Measurements from ENCODE around the gene LRRC4B. TPM values are rescaled to one million over a fixed set of nuclear protein-coding genes. Genes with fewer than 3 reads are reported as not detected.

LRRC4B gene
- total RNA-seq, 1 experiment from 2014 or later = 3.8 TPM

- H3K9ac ChIP-seq (ENCODE audit: extremely low read depth, insufficient read length, low read length) = no peak overlapping the region
- no peaks in the 10 kb centered on the region for H3K23me2 ChIP-seq (ENCODE audit: insufficient read length, low read depth, low read length, poor library complexity, severe bottlenecking)
- no peaks in the 10 kb centered on the region for H3K27me3 ChIP-seq (ENCODE audit: insufficient read depth, low read length)
- H3K4me3 Mint-ChIP-seq = no peak overlapping the region
- no peak overlapping the region for H3K27ac Mint-ChIP-seq
- H4K5ac ChIP-seq (ENCODE audit: insufficient read length, low read depth, low read length) = no peak overlapping the region
- no peak for TF ChIP-seq CTCF (conservative IDR thresholded peaks at IDR 0.05)
- peaks cover 4% of the 10 kb centered on the region; the same call in 1 of the 2 replicates for H3K4me1 ChIP-seq (ENCODE audit: insufficient read depth, low read length)
- no peak overlapping the region for H3K18ac ChIP-seq (ENCODE audit: insufficient read length, low read depth, low read length)
- H3T11ph ChIP-seq (ENCODE audit: low read length) = no peak overlapping the region
- no peak overlapping the region for H3K4me2 ChIP-seq (ENCODE audit: insufficient read depth, insufficient read length, low read length)
- H3K27me3 Mint-ChIP-seq (ENCODE audit: low read depth) = peaks cover 9% of the 10 kb centered on the region
- no peak overlapping the region for H3K27ac ChIP-seq (ENCODE audit: insufficient read length, low read depth, low read length)
- H2BK12ac ChIP-seq (ENCODE audit: insufficient read length, low read depth, low read length) = no peak overlapping the region
- H2BK5ac ChIP-seq (ENCODE audit: insufficient read length, low read length) = no peak overlapping the region
- DNase-seq = no peak
- peaks cover 5% of the 10 kb centered on the region; the same call in 1 of the 2 replicates for H3K79me2 ChIP-seq (ENCODE audit: insufficient read depth, low read length)
- H2BK20ac ChIP-seq (ENCODE audit: low read depth, low read length, poor library complexity, severe bottlenecking) = no peak overlapping the region
- peaks cover 7% of the 10 kb centered on the region for H3K9me3 ChIP-seq (ENCODE audit: control insufficient read depth, low read depth, low read length)
- peaks cover 20 to 32% of the 10 kb centered on the region in 2 experiments for H3K9me3 Mint-ChIP-seq
- H2BK15ac ChIP-seq (ENCODE audit: low read depth, low read length) = no peak overlapping the region
- peaks cover 8 to 18% of the 10 kb centered on the region in 2 experiments for H3K4me1 Mint-ChIP-seq
- peaks cover 9% of the 10 kb centered on the region for H3K79me1 ChIP-seq (ENCODE audit: insufficient read depth, low read depth, low read length, poor library complexity, severe bottlenecking)
- H3K4ac ChIP-seq (ENCODE audit: low read depth, low read length) = no peak overlapping the region
- no peak overlapping the region for H3K56ac ChIP-seq (ENCODE audit: insufficient read length, low read depth, low read length)
- H2BK120ac ChIP-seq (ENCODE audit: low read depth, low read length, poor library complexity, severe bottlenecking) = no peak overlapping the region
- no peak overlapping the region for H3K14ac ChIP-seq (ENCODE audit: insufficient read depth, low read length)
- H4K20me1 ChIP-seq (ENCODE audit: control insufficient read depth, insufficient read depth, insufficient read length) = no peaks in the 10 kb centered on the region
- no peak overlapping the region for H4K91ac ChIP-seq (ENCODE audit: insufficient read length, low read depth, low read length)
- no peak overlapping the region for H3K23ac ChIP-seq (ENCODE audit: insufficient read length, low read depth, low read length)
- H3K36me3 Mint-ChIP-seq (ENCODE audit: insufficient read depth in 1 of 3, low read depth in 3 of 3) = peaks cover 52 to 66% (median 64%) of the 10 kb centered on the region in 3 experiments
- no peak overlapping the region for H4K8ac ChIP-seq (replicated peaks; ENCODE audit: insufficient read length, low read depth, low read length)
- H2AFZ ChIP-seq (ENCODE audit: low read length) = no peak overlapping the region
- no CpG with 5 or more reads among the region's 37 CpGs for WGBS (ENCODE audit: extremely low coverage, insufficient read length, low lambda C conversion rate)
- H2AK5ac ChIP-seq (ENCODE audit: insufficient read length, low read length) = no peak overlapping the region
Measured at GRCh38 chr19:50480281-50481111, 87.7 kb downstream of the LRRC4B start.
